ENCODE measurements around the gene COQ6. TPM values are rescaled to one million over a fixed set of nuclear protein-coding genes. Genes with fewer than 3 reads are reported as not detected.

COQ6 gene
- total and polyA plus RNA-seq, 2 of the 8 experiments (the other 6 are each of a cell fraction or from before 2014, with no cell fraction given) = 9.5 to 15.5 TPM

DNA sequence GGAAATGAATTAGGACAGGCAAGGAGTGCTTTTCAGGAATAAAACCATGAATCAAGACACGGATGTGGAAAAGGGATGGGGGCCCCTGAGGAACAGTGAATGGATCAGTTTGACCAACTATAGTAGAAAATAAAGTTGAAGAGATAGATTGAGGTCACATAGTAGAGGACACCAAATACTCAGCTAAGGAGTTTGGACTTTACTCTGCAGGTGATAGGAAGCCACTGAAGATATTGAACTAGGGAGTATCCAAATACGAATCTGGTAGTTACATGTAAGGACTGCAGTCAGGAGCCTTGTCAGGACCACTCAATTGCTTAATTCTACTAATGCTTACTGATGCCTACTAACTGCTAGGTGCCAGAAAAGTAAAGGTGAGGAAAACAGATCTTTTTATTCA is 48.6 kb downstream of the COQ6 start:
- FAIRE-seq = no peak
- TF ChIP-seq ASH2L (IDR thresholded peaks at IDR 0.05; ENCODE audit: low read length) (no peak), KDM5A (IDR thresholded peaks at IDR 0.05; ENCODE audit: low read length) (no peak), YY1 (IDR thresholded peaks at IDR 0.05; ENCODE audit: low read depth, low read length) (no peak), RNF2 (IDR thresholded peaks at IDR 0.05; ENCODE audit: borderline replicate concordance, low read depth, low read length, missing control alignments, poor library complexity, severe bottlenecking) (no peak)

More for the DNA sequence above, 48.6 kb downstream of the COQ6 start:
- H2AK5ac ChIP-seq (ENCODE audit: low read depth, low read length) = no peak overlapping the region
- DNase-seq (ENCODE audit: low read depth in 1 of 2, low spot score in 2 of 2) = no peak
- no peaks in the 10 kb centered on the region for H3K36me3 ChIP-seq (ENCODE audit: control insufficient read depth in 2 of 4, insufficient read depth in 4 of 4, low read length in 3 of 4)
- no peak overlapping the region for H2BK12ac ChIP-seq (ENCODE audit: low read depth, low read length)
- H4K20me1 ChIP-seq (replicated peaks in 1 of 2; ENCODE audit: control insufficient read depth in 1 of 2, insufficient read depth in 2 of 2, low read length in 2 of 2) = no peaks in the 10 kb centered on the region
- no peak overlapping the region for H3K14ac ChIP-seq (ENCODE audit: insufficient read length)
- CTCF ChIA-PET (ENCODE audit: partially characterized antibody) = no interaction called here
- H3K4me3 ChIP-seq (ENCODE audit: extremely low read depth in 1 of 4, insufficient read depth in 2 of 4, low read depth in 3 of 4, low read length in 4 of 4) = no peak overlapping the region
- no peak overlapping the region for H3K23ac ChIP-seq (ENCODE audit: insufficient read length)
- no peak overlapping the region for H3K9ac ChIP-seq (replicated peaks in 1 of 4; ENCODE audit: extremely low read depth in 1 of 4, low read depth in 3 of 4, low read length in 3 of 4)
- no peak overlapping the region for H4K5ac ChIP-seq (ENCODE audit: insufficient read length, low read depth, low read length)
- no peak overlapping the region for H2BK15ac ChIP-seq (ENCODE audit: low read length)
- H3K79me2 ChIP-seq (ENCODE audit: control insufficient read depth in 1 of 2, insufficient read depth in 2 of 2, low read length in 2 of 2) = no peaks in the 10 kb centered on the region
- H3K27ac ChIP-seq (ENCODE audit: low read depth, low read length) = no peak overlapping the region
- H3K4me1 ChIP-seq (replicated peaks in 1 of 4; ENCODE audit: control insufficient read depth in 3 of 4, insufficient read depth in 4 of 4, low read length in 3 of 4) = no peaks in the 10 kb centered on the region
- POLR2A ChIA-PET (ENCODE audit: partially characterized antibody) = no interaction called here
- H2AFZ ChIP-seq (ENCODE audit: low read length) = no peak overlapping the region
- H3K56ac ChIP-seq (replicated peaks; ENCODE audit: insufficient read length, low read depth, low read length) = no peak overlapping the region
- no peaks in the 10 kb centered on the region for H3K27me3 ChIP-seq (replicated peaks in 1 of 4; ENCODE audit: control insufficient read depth in 3 of 4, extremely low read depth in 1 of 4, insufficient read depth in 3 of 4, low read length in 3 of 4)
- no peaks in the 10 kb centered on the region for H3K79me1 ChIP-seq (ENCODE audit: low read depth, low read length)
- H3K23me2 ChIP-seq (ENCODE audit: low read depth, low read length) = no peaks in the 10 kb centered on the region
- no peaks in the 10 kb centered on the region for H3K9me3 ChIP-seq (ENCODE audit: insufficient read depth in 2 of 2, low read depth in 1 of 2, low read length in 1 of 2)
- H4K8ac ChIP-seq (ENCODE audit: extremely low read depth, insufficient read depth, low read length) = no peak overlapping the region
- no peak overlapping the region for H2BK5ac ChIP-seq (ENCODE audit: low read depth, low read length)
- H2BK120ac ChIP-seq (replicated peaks; ENCODE audit: low read depth, low read length) = no peak overlapping the region
- H3K4me2 ChIP-seq (ENCODE audit: insufficient read depth in 1 of 2, low read depth in 2 of 2, low read length in 2 of 2) = no peak overlapping the region
- H3K18ac ChIP-seq (ENCODE audit: extremely low read depth, low read length) = no peak overlapping the region
- no peak overlapping the region for H3K4ac ChIP-seq (replicated peaks; ENCODE audit: insufficient read length, low read depth, low read length)
- no peak overlapping the region for H2BK20ac ChIP-seq (ENCODE audit: low read length)
- WGBS, 2 experiments (ENCODE audit: extremely low coverage in 1 of 2, insufficient coverage in 1 of 2, insufficient read length in 1 of 2, insufficient replicate concordance in 2 of 2, low coverage in 1 of 2, low lambda C conversion rate in 2 of 2, missing lambda C conversion rate in 1 of 2) = 98% methylated on average over 2 of the region's 2 CpGs; no CpG with 5 or more reads in 1 of the 2 experiments
- no peak overlapping the region for H4K91ac ChIP-seq (replicated peaks; ENCODE audit: insufficient read length, low read length)
